SU-DHL-6 (cell line): ENCODE results near the gene LAMTOR5.

Source experiments
- CTCF ChIP-seq: fragments of 200-600 bp; sonication (generic); IDR thresholded peaks from one replicate; pipeline ENCODE4 v1.5.1; 2017; ENCODE audit warnings: antibody characterized with exemption, mild to moderate bottlenecking, low read length, moderate library complexity; ENCODE audit not compliant: insufficient read depth, poor library complexity, severe bottlenecking
- EZH2phosphoT487 ChIP-seq: fragments of 200-600 bp; sonication (generic), shearing (Covaris generic); conservative IDR thresholded peaks from 2 replicates; pipeline ENCODE4 v1.6.1; 2018; ENCODE audit warnings: mild to moderate bottlenecking, antibody characterized with exemption, low read length, moderate library complexity, mixed read lengths

GRCh38 chr1:110430366-110430765, 22.9 kb upstream of the LAMTOR5 start:
- TF ChIP-seq CTCF (no peak), EZH2phosphoT487 (no peak)
